Muscle of leg (tissue), 11 donors: ENCODE data around the gene KYNU. TPM values are rescaled to one million over a fixed set of nuclear protein-coding genes. Genes with fewer than 3 reads are reported as not detected.
A peak's percentile ranks its signal among the peaks of the same experiment; 100 is the strongest.

Source experiments
- DNase-seq: peaks from one replicate; pipeline ENCODE4 v3.0.0; 2013
- H3K27ac ChIP-seq: one replicate; pipeline ENCODE4 v1.5.1; 2013; ENCODE audit warnings: mild to moderate bottlenecking, low read length, control low read depth
- H3K27me3 ChIP-seq: one replicate; pipeline ENCODE4 v1.6.1; 2013; ENCODE audit warnings: low read length; ENCODE audit not compliant: control insufficient read depth, insufficient read depth
- H3K36me3 ChIP-seq: one replicate; pipeline ENCODE4 v1.6.1; 2013; ENCODE audit warnings: low read length; ENCODE audit not compliant: control insufficient read depth, insufficient read depth
- H3K4me1 ChIP-seq: one replicate; pipeline ENCODE4 v1.6.1; 2013; ENCODE audit warnings: low read length; ENCODE audit not compliant: control insufficient read depth, insufficient read depth
- H3K4me3 ChIP-seq: one replicate; pipeline ENCODE4 v1.5.1; 2013; ENCODE audit warnings: low read length, control low read depth
- H3K9me3 ChIP-seq: replicated peaks from 2 replicates; pipeline ENCODE4 v1.6.1; 2013; ENCODE audit warnings: low read depth, low read length; ENCODE audit not compliant: control insufficient read depth
- WGBS: methylation state at CpG from one replicate; pipeline ENCODE4 v1.1.5; 2013; ENCODE audit warnings: missing lambda C conversion rate; ENCODE audit not compliant: insufficient coverage; 5-methylcytosine and 5-hydroxymethylcytosine counted together
- polyA plus RNA-seq, 8 donors: library from polyadenylated mRNA; unstranded; fragments of 120-200 nt; gene quantifications; one replicate each; pipeline versions ENCODE4 v1.2.1 to v1.2.3, GENCODE V29; 2013; ENCODE audit warnings: inconsistent platforms in 1 of 8, low replicate concordance in 1 of 8; ENCODE audit not compliant: insufficient read length in 8 of 8, insufficient read depth in 1 of 8
- total RNA-seq: library from RNA; stranded (reverse); fragments of 120-200 nt; gene quantifications from one replicate; pipeline ENCODE4 v1.2.4, GENCODE V29; 2013

The KYNU gene
- total and polyA plus RNA-seq, 9 donors: 0.65 to 0.84 (median 0.76) TPM

GRCh38 chr2:142951190-142952007 lies 73.9 kb downstream of the KYNU start:
- H3K4me1 ChIP-seq: no peaks in the 10 kb centered on the region
- H3K27ac ChIP-seq: no peak overlapping the region
- H3K36me3 ChIP-seq: no peaks in the 10 kb centered on the region
- no peaks in the 10 kb centered on the region for H3K9me3 ChIP-seq
- no peak overlapping the region for H3K4me3 ChIP-seq
- no peaks in the 10 kb centered on the region for H3K27me3 ChIP-seq
- no peak for DNase-seq

DNA sequence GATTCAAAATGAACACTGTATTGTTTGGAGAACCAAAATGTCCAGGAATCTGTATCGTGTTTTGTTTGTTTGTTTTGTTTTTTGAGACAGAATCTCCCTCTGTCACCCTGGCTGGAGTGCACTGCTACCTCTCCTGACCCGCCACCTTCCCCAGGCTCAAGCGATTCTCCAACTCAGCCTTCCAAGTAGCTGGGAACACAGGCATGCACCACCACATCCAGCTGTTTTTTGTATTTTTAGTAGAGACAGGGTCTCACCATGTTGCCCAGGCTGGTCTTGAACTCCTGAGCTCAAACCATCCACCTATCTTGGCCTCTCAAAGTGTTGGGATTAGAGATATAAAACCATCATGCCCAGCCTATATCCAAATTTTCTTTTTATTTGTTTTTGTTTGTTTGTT lies 74.6 kb downstream of the KYNU start:
- Histone ChIP-seq H3K4me1 (no peaks in the 10 kb centered on the region), H3K27ac (no peak overlapping the region), H3K4me3 (no peak overlapping the region), H3K36me3 (no peaks in the 10 kb centered on the region), H3K9me3 (no peaks in the 10 kb centered on the region), H3K27me3 (no peaks in the 10 kb centered on the region)
- no peak for DNase-seq
- no CpG with 5 or more reads among the region's 3 CpGs for WGBS

GRCh38 chr2:142952793-142953494 lies 75.5 kb downstream of the KYNU start:
- no peaks in the 10 kb centered on the region for H3K27me3 ChIP-seq
- no peaks in the 10 kb centered on the region for H3K4me1 ChIP-seq
- H3K36me3 ChIP-seq: no peaks in the 10 kb centered on the region
- no peak overlapping the region for H3K27ac ChIP-seq
- no peak overlapping the region for H3K4me3 ChIP-seq
- 86% methylated on average over 3 of the region's 6 CpGs for WGBS
- no peaks in the 10 kb centered on the region for H3K9me3 ChIP-seq
- DNase-seq: no peak

DNA sequence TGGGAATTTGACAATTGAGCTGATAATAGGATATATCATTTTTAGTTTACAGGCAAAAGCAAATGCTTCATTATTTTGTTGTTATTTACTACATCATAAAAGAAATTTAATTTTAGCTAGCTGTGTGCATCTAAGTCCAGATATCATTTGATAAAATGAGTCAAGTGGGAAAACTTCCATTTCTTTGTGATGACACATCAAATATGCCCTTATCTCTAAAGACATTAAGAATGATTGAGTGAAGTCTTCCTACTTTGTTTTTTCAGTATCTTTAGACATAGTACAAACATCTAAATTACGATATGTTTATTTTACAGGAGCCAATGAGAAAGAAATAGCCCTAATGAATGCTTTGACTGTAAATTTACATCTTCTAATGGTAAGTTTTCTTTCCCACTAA lies 77.0 kb downstream of the KYNU start:
- Histone ChIP-seq H3K36me3 (no peaks in the 10 kb centered on the region), H3K27ac (no peak overlapping the region), H3K4me3 (no peak overlapping the region), H3K4me1 (no peaks in the 10 kb centered on the region), H3K9me3 (no peaks in the 10 kb centered on the region), H3K27me3 (no peaks in the 10 kb centered on the region)
- DNase-seq: no peak
- WGBS: no CpG with 5 or more reads among the region's 1 CpG

- H3K27ac ChIP-seq: no peak overlapping the region
- H3K36me3 ChIP-seq: no peaks in the 10 kb centered on the region
- no peak for DNase-seq
- no peaks in the 10 kb centered on the region for H3K9me3 ChIP-seq
- no peaks in the 10 kb centered on the region for H3K27me3 ChIP-seq
- no peak overlapping the region for H3K4me3 ChIP-seq
- no CpG with 5 or more reads among the region's 1 CpG for WGBS
- no peaks in the 10 kb centered on the region for H3K4me1 ChIP-seq
These were observed 79.7 kb downstream of the KYNU start for GRCh38 chr2:142957144-142957543.

DNA sequence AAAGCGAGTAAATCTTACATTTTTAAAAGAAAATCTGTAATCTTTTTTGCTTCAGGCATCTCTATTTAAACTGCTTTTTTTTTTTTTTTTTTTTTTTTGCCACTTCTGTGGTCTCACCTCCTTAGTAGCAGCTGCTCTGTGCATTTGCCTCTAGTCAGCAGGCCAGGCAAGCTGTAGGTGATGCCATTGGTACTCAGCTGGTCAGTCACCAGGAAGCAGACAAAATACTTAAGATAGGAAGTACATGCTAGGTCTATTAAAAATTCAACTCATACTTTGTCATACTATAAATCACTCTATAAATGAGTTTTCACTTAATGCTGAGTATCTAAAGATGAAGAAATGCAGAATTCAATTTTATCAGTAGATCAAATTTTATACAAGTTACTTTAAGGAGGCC lies 83.7 kb downstream of the KYNU start:
- Histone ChIP-seq H3K4me1 (no peaks in the 10 kb centered on the region), H3K27ac (no peak overlapping the region), H3K4me3 (no peak overlapping the region), H3K36me3 (no peaks in the 10 kb centered on the region), H3K9me3 (no peaks in the 10 kb centered on the region), H3K27me3 (no peaks in the 10 kb centered on the region)
- no peak for DNase-seq
- WGBS: 100% methylated on average over 1 of the region's 1 CpG

GRCh38 chr2:142965443-142965842 lies 88.0 kb downstream of the KYNU start:
- WGBS: no CpG with 5 or more reads among the region's 1 CpG
- DNase-seq: no peak
- Histone ChIP-seq H3K4me1 (no peaks in the 10 kb centered on the region), H3K9me3 (no peaks in the 10 kb centered on the region), H3K4me3 (no peak overlapping the region), H3K27me3 (no peaks in the 10 kb centered on the region), H3K36me3 (no peaks in the 10 kb centered on the region), H3K27ac (no peak overlapping the region)

DNA sequence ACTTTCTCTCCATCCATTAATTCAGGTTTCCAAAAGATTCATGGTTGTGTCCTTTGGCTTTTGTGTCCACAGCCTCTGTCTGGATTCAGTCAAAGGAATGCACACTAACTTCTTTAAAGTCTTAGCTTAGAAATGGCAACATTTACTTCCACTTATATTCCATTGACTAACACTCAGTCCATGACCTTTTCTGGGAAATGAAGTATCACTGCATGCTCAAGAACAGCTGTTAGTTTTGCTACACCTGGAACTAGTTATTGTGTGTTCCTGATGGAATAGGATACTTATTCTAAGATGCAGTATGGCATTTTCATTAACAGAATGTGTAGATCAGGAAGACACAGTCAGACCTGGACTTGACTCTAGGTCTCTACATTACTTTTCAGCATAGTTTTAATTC lies 88.8 kb downstream of the KYNU start:
- Histone ChIP-seq H3K4me1 (no peaks in the 10 kb centered on the region), H3K27ac (no peak overlapping the region), H3K9me3 (no peaks in the 10 kb centered on the region), H3K27me3 (no peaks in the 10 kb centered on the region), H3K4me3 (no peak overlapping the region), H3K36me3 (no peaks in the 10 kb centered on the region)
- peak; percentile 42 for DNase-seq

DNA sequence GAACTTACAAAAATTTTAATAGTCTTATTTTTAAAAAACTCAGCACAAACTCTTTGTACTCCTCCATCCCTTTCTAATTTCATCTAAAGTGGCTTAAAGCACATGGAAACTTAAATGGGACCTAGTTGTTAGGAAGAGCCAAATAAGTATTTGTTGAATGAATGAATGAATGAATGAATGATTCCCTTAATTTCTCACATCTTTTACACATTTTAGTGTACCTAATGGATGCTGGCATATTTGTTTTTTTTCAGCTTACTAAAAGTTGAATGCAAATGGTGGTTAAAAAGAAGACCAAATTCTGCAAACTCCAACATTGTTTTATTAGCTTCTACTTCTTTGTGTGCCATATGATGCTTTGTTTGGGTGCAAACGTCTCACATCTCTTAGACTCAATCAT lies 89.6 kb downstream of the KYNU start:
- no peak for DNase-seq
- H3K4me1 ChIP-seq: no peaks in the 10 kb centered on the region
- H3K36me3 ChIP-seq: no peaks in the 10 kb centered on the region
- no CpG with 5 or more reads among the region's 1 CpG for WGBS
- H3K9me3 ChIP-seq: no peaks in the 10 kb centered on the region
- no peak overlapping the region for H3K27ac ChIP-seq
- H3K27me3 ChIP-seq: no peaks in the 10 kb centered on the region
- H3K4me3 ChIP-seq: no peak overlapping the region

DNA sequence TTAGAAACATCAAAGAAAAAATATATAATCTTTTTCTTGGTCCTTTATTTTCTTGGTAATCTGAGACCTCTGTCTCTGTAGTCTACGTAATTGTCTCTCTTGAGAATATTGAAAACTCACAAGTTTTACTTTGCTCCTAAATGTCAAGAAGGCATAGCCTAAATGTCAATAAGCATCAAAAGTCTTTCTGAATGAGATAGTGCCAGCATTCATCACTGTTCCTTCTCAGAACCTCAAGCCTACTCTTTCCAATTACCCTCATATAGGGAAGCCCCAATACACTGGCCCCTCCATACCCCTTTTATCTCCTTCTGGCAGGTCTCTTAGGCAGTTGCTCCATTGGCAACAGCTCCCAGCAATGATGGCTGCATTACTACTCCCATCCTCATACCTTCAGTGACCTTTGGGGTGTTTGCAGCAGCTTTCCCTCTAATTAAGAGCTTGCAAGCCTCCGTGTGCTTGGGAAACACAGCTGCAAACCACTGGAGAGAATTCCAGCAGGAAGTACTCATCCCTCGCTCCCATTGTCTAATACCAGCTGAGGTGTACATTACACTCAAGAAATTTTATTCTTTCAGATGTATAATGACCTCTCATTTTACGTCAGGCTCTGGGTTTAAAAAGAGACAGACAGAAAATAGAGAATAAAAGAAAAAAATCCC lies 95.8 kb downstream of the KYNU start:
- Histone ChIP-seq H3K4me3 (no peak overlapping the region), H3K27me3 (no peaks in the 10 kb centered on the region), H3K36me3 (no peaks in the 10 kb centered on the region), H3K27ac (no peak overlapping the region), H3K4me1 (no peaks in the 10 kb centered on the region), H3K9me3 (no peaks in the 10 kb centered on the region)
- no CpG with 5 or more reads among the region's 4 CpGs for WGBS
- DNase-seq: peak; percentile 9
